ENCODE data around the gene ITGB4.
"Not testable (repeated sequence)": the region's sequence is repeated elsewhere in the genome, so short reads cannot be mapped to it uniquely, and the experiment has no call there.

ITGB4 gene

GRCh38 chr17:75753514-75754377, 32.5 kb downstream of the ITGB4 start:
- DNase-seq (ENCODE audit: low read depth): peak; percentile 63

- DNase-seq (ENCODE audit: low read depth): no peak
Measured at GRCh38 chr17:75754378-75755204, 33.3 kb downstream of the ITGB4 start.

- DNase-seq (ENCODE audit: low read depth): no peak
Measured at GRCh38 chr17:75755205-75755901, 34.1 kb downstream of the ITGB4 start.

- DNase-seq (ENCODE audit: low read depth): no peak
Measured at GRCh38 chr17:75755990-75756389, 34.7 kb downstream of the ITGB4 start.

GRCh38 chr17:75756451-75757085, 35.3 kb downstream of the ITGB4 start:
- no peak for DNase-seq (ENCODE audit: low read depth)

- no peak for DNase-seq (ENCODE audit: low read depth)
Measured at GRCh38 chr17:75757086-75757681, 35.9 kb downstream of the ITGB4 start.

GRCh38 chr17:75758131-75758905, 37.1 kb downstream of the ITGB4 start:
- DNase-seq (ENCODE audit: low read depth): peak; percentile 24

- DNase-seq (ENCODE audit: low read depth): no peak
Measured at GRCh38 chr17:75759457-75759856, 38.2 kb downstream of the ITGB4 start.

GRCh38 chr17:75759978-75760640, 38.9 kb downstream of the ITGB4 start:
- not testable (repeated sequence) for DNase-seq (ENCODE audit: low read depth)

GRCh38 chr17:75762513-75763268, 41.4 kb downstream of the ITGB4 start:
- DNase-seq (ENCODE audit: low read depth): no peak

GRCh38 chr17:75763269-75763607, 42.0 kb downstream of the ITGB4 start:
- DNase-seq (ENCODE audit: low read depth): no peak

GRCh38 chr17:75763613-75764416, 42.6 kb downstream of the ITGB4 start:
- DNase-seq (ENCODE audit: low read depth): no peak

- DNase-seq (ENCODE audit: low read depth): no peak
Measured at GRCh38 chr17:75764417-75764710, 43.1 kb downstream of the ITGB4 start.

GRCh38 chr17:75764711-75765421, 43.6 kb downstream of the ITGB4 start, which contains the start of gene GALK1:
Gene GALK1 (minus strand): TSS chr17:75765192. CDS start chr17:75765136, 56 bp downstream.
- DNase-seq (ENCODE audit: low read depth): peak; percentile 69

- DNase-seq (ENCODE audit: low read depth): no peak
Measured at GRCh38 chr17:75765981-75766380, 44.7 kb downstream of the ITGB4 start.

- DNase-seq (ENCODE audit: low read depth): no peak
Measured at GRCh38 chr17:75767881-75768280, 46.6 kb downstream of the ITGB4 start.

- DNase-seq (ENCODE audit: low read depth): no peak
Measured at GRCh38 chr17:75769536-75769935, 48.3 kb downstream of the ITGB4 start.

Data from iris pigment epithelial cell (primary cell).